ENCODE results near the gene CFAP73. TPM values are rescaled to one million over a fixed set of nuclear protein-coding genes. Genes with fewer than 3 reads are reported as not detected.

Gene CFAP73
- total RNA-seq, 1 donor from 2014 or later = not detected

- no peak for TF ChIP-seq CTCF (conservative IDR thresholded peaks at IDR 0.05; ENCODE audit: low read depth, low read length)
- H3K4me3 ChIP-seq (ENCODE audit: low read depth, low read length) = no peak overlapping the region
- DNase-seq (ENCODE audit: low read depth) = no peak
These were observed 48.1 kb downstream of the CFAP73 start for GRCh38 chr12:113197518-113198077.

- TF ChIP-seq CTCF (conservative IDR thresholded peaks at IDR 0.05; ENCODE audit: low read depth, low read length) = no peak
- H3K4me3 ChIP-seq (ENCODE audit: low read depth, low read length) = no peak overlapping the region
- no peak for DNase-seq (ENCODE audit: low read depth)
These were observed 48.8 kb downstream of the CFAP73 start for GRCh38 chr12:113198296-113198695.

GRCh38 chr12:113200021-113200797 is 50.7 kb downstream of the CFAP73 start:
- TF ChIP-seq CTCF (conservative IDR thresholded peaks at IDR 0.05; ENCODE audit: low read depth, low read length) = no peak
- H3K4me3 ChIP-seq (ENCODE audit: low read depth, low read length) = no peak overlapping the region
- no peak for DNase-seq (ENCODE audit: low read depth)

GRCh38 chr12:113201187-113202177 is 52.0 kb downstream of the CFAP73 start:
- TF ChIP-seq CTCF (conservative IDR thresholded peaks at IDR 0.05; ENCODE audit: low read depth, low read length) = no peak
- no peak for DNase-seq (ENCODE audit: low read depth)
- no peak overlapping the region for H3K4me3 ChIP-seq (ENCODE audit: low read depth, low read length)

GRCh38 chr12:113202300-113203075 is 53.0 kb downstream of the CFAP73 start:
- no peak for DNase-seq (ENCODE audit: low read depth)
- no peak for TF ChIP-seq CTCF (conservative IDR thresholded peaks at IDR 0.05; ENCODE audit: low read depth, low read length)
- H3K4me3 ChIP-seq (ENCODE audit: low read depth, low read length) = no peak overlapping the region
